H1 (cell line): ENCODE measurements around the gene RAD51B. TPM values are rescaled to one million over a fixed set of nuclear protein-coding genes. Genes with fewer than 3 reads are reported as not detected.

Source experiments
- CTCF ChIA-PET: fragments of 300-600 bp; sonication (Branson Sonifier 250); formaldehyde crosslinking; loops from one replicate; lab custom pipeline; 2021; ENCODE audit not compliant: partially characterized antibody; lab: Charles Lee
- POLR2A ChIA-PET: fragments of 300-600 bp; sonication (Branson Sonifier 250); formaldehyde crosslinking; loops from one replicate; lab custom pipeline; 2021; ENCODE audit warnings: inconsistent platforms; ENCODE audit not compliant: partially characterized antibody; lab: Charles Lee
- DNase-seq, 2 experiments: peaks; one replicate each; pipeline versions ENCODE4 v3.0.0 to v3.0.0-alpha.2; 2010 to 2022; ENCODE audit warnings: low spot score in 2 of 2, low read depth in 1 of 2, mixed read lengths in 1 of 2
- FAIRE-seq: peaks from 2 replicates; lab custom pipeline; 2011; peaks lifted over from hg19 to GRCh38; lab: Jason Lieb, UNC
- H2AFZ ChIP-seq: 2 replicates; pipeline ENCODE4 v1.8.1; 2012; ENCODE audit warnings: low read length, inconsistent platforms
- H2AK5ac ChIP-seq: 2 replicates; pipeline ENCODE4 v1.6.1; 2013; ENCODE audit warnings: low read depth, low read length
- H2BK120ac ChIP-seq: replicated peaks from 2 replicates; pipeline ENCODE3; 2013; ENCODE audit warnings: low read depth, low read length, inconsistent platforms
- H2BK12ac ChIP-seq: 2 replicates; pipeline ENCODE4 v1.6.1; 2013; ENCODE audit warnings: low read depth, low read length
- H2BK15ac ChIP-seq: 2 replicates; pipeline ENCODE4 v1.6.1; 2013; ENCODE audit warnings: low read length
- H2BK20ac ChIP-seq: 2 replicates; pipeline ENCODE4 v1.6.1; 2013; ENCODE audit warnings: low read length
- H2BK5ac ChIP-seq: 2 replicates; pipeline ENCODE4 v1.6.1; 2013; ENCODE audit warnings: low read depth, low read length
- H3K14ac ChIP-seq: 2 replicates; pipeline ENCODE4 v1.6.1; 2013; ENCODE audit warnings: inconsistent platforms; ENCODE audit not compliant: insufficient read length
- H3K18ac ChIP-seq: 2 replicates; pipeline ENCODE4 v1.6.1; 2013; ENCODE audit warnings: low read length; ENCODE audit errors: extremely low read depth
- H3K23ac ChIP-seq: 2 replicates; pipeline ENCODE4 v1.6.1; 2013; ENCODE audit warnings: inconsistent platforms; ENCODE audit not compliant: insufficient read length
- H3K23me2 ChIP-seq: 2 replicates; pipeline ENCODE4 v1.6.1; 2013; ENCODE audit warnings: low read depth, low read length
- H3K27ac ChIP-seq: 2 replicates; pipeline ENCODE4 v1.6.1; 2011; ENCODE audit warnings: low read depth, low read length, inconsistent platforms
- H3K27me3 ChIP-seq, 4 experiments: replicated peaks in 1 of 4; 1 replicate in 1 of 4; 2 replicates in 3 of 4; pipeline versions ENCODE4 v1.6.1 to v1.8.1; 2011 to 2013; ENCODE audit warnings: low read length in 3 of 4, mild to moderate bottlenecking in 3 of 4, inconsistent platforms in 2 of 4, mixed read lengths in 2 of 4, moderate library complexity in 1 of 4; ENCODE audit not compliant: control insufficient read depth in 3 of 4, insufficient read depth in 3 of 4; ENCODE audit errors: extremely low read depth in 1 of 4
- H3K36me3 ChIP-seq, 4 experiments: 2 replicates each; pipeline versions ENCODE4 v1.6.1 to v1.8.1; 2011 to 2013; ENCODE audit warnings: mild to moderate bottlenecking in 4 of 4, low read length in 3 of 4, moderate library complexity in 2 of 4, control low read depth in 1 of 4, inconsistent platforms in 1 of 4; ENCODE audit not compliant: insufficient read depth in 4 of 4, control insufficient read depth in 2 of 4
- H3K4ac ChIP-seq: replicated peaks from 2 replicates; pipeline ENCODE3; 2013; ENCODE audit warnings: low read length, low read depth, mixed read lengths, inconsistent platforms; ENCODE audit not compliant: insufficient read length
- H3K4me1 ChIP-seq, 4 experiments: replicated peaks in 1 of 4; 1 replicate in 1 of 4; 2 replicates in 3 of 4; pipeline versions ENCODE4 v1.6.1 to v1.8.1; 2011 to 2013; ENCODE audit warnings: low read length in 3 of 4, inconsistent platforms in 2 of 4, mixed read lengths in 1 of 4; ENCODE audit not compliant: insufficient read depth in 4 of 4, control insufficient read depth in 3 of 4
- H3K4me2 ChIP-seq, 2 experiments: 2 replicates each; pipeline versions ENCODE4 v1.6.1 to v1.8.1; 2011 to 2013; ENCODE audit warnings: low read depth in 2 of 2, low read length in 2 of 2, control low read depth in 1 of 2, inconsistent platforms in 1 of 2, mild to moderate bottlenecking in 1 of 2; ENCODE audit not compliant: insufficient read depth in 1 of 2
- H3K4me3 ChIP-seq, 4 experiments: fragments of 200-600, 300-600 bp in 1 of 4; sonication (generic), shearing (Covaris generic), sonication (Bioruptor Twin) in 1 of 4; 2 replicates each; pipeline versions ENCODE4 v1.5.1 to v1.8.1; 2011 to 2016; ENCODE audit warnings: low read length in 4 of 4, low read depth in 3 of 4, control low read depth in 2 of 4, inconsistent platforms in 2 of 4, mild to moderate bottlenecking in 2 of 4, mixed read lengths in 1 of 4, moderate library complexity in 1 of 4; ENCODE audit not compliant: insufficient read depth in 2 of 4; ENCODE audit errors: extremely low read depth in 1 of 4
- H3K56ac ChIP-seq: replicated peaks from 2 replicates; pipeline ENCODE3; 2013; ENCODE audit warnings: low read depth, mild to moderate bottlenecking, mixed read lengths, low read length, inconsistent platforms; ENCODE audit not compliant: insufficient read length
- H3K79me1 ChIP-seq: 2 replicates; pipeline ENCODE4 v1.6.1; 2013; ENCODE audit warnings: low read depth, low read length, control low read depth
- H3K79me2 ChIP-seq, 2 experiments: 2 replicates each; pipeline versions ENCODE4 v1.6.1 to v1.8.1; 2012 to 2013; ENCODE audit warnings: low read length in 2 of 2, mild to moderate bottlenecking in 2 of 2, inconsistent platforms in 1 of 2; ENCODE audit not compliant: insufficient read depth in 2 of 2, control insufficient read depth in 1 of 2
- H3K9ac ChIP-seq, 4 experiments: replicated peaks in 1 of 4; 1 replicate in 1 of 4; 2 replicates in 3 of 4; pipeline versions ENCODE4 v1.6.1 to v1.8.1; 2011 to 2013; ENCODE audit warnings: low read depth in 3 of 4, low read length in 3 of 4, control low read depth in 2 of 4, mild to moderate bottlenecking in 2 of 4, moderate library complexity in 2 of 4, inconsistent platforms in 1 of 4; ENCODE audit errors: extremely low read depth in 1 of 4
- H3K9me3 ChIP-seq, 2 experiments: 2 replicates each; pipeline versions ENCODE4 v1.6.1 to v1.8.1; 2012 to 2013; ENCODE audit warnings: mild to moderate bottlenecking in 2 of 2, moderate library complexity in 2 of 2, control low read depth in 1 of 2, inconsistent platforms in 1 of 2, low read depth in 1 of 2, low read length in 1 of 2, mixed read lengths in 1 of 2; ENCODE audit not compliant: insufficient read depth in 2 of 2
- H4K20me1 ChIP-seq, 2 experiments: replicated peaks in 1 of 2; 2 replicates each; pipeline versions ENCODE3 to v1.8.1; 2011 to 2013; ENCODE audit warnings: inconsistent platforms in 2 of 2, low read length in 2 of 2, mild to moderate bottlenecking in 1 of 2; ENCODE audit not compliant: insufficient read depth in 2 of 2, control insufficient read depth in 1 of 2
- H4K5ac ChIP-seq: 2 replicates; pipeline ENCODE4 v1.6.1; 2013; ENCODE audit warnings: low read length, low read depth, mixed read lengths, inconsistent platforms; ENCODE audit not compliant: insufficient read length
- H4K8ac ChIP-seq: 2 replicates; pipeline ENCODE4 v1.8.0; 2013; ENCODE audit warnings: mild to moderate bottlenecking, moderate library complexity, low read length, inconsistent platforms; ENCODE audit not compliant: insufficient read depth; ENCODE audit errors: extremely low read depth
- H4K91ac ChIP-seq: replicated peaks from 2 replicates; pipeline ENCODE3; 2013; ENCODE audit warnings: low read length, mixed read lengths, inconsistent platforms; ENCODE audit not compliant: insufficient read length
- BACH1 ChIP-seq: IDR thresholded peaks from 2 replicates; pipeline ENCODE4 v1.6.1; 2012; ENCODE audit warnings: low read length, improper control_type of control experiment
- CBX8 ChIP-seq: fragments of 300-800, 300-1000 bp; sonication (generic); IDR thresholded peaks from 2 replicates; pipeline ENCODE4 v1.7.1; 2016; ENCODE audit warnings: low read depth, low read length, borderline replicate concordance
- CREB1 ChIP-seq: IDR thresholded peaks from 2 replicates; pipeline ENCODE4 v1.6.1; 2012; ENCODE audit warnings: inconsistent platforms
- EZH2 ChIP-seq: fragments of 200-600 bp; sonication (generic); IDR thresholded peaks from 2 replicates; pipeline ENCODE4 v1.7.1; 2012; ENCODE audit warnings: low read depth, mild to moderate bottlenecking, moderate library complexity, low read length, inconsistent platforms; ENCODE audit not compliant: severe bottlenecking
- GTF2F1 ChIP-seq: IDR thresholded peaks from 2 replicates; pipeline ENCODE4 v1.6.1; 2012; ENCODE audit warnings: low read depth, low read length, improper control_type of control experiment, borderline replicate concordance
- HDAC6 ChIP-seq: IDR thresholded peaks from one replicate; pipeline ENCODE4 v1.7.1; 2012; ENCODE audit warnings: low read depth, mild to moderate bottlenecking, inconsistent platforms, low read length, moderate library complexity
- JUN ChIP-seq: IDR thresholded peaks from 2 replicates; pipeline ENCODE4 v1.6.1; 2011; ENCODE audit warnings: low read depth, mild to moderate bottlenecking, improper control_type of control experiment, low read length
- MAFK ChIP-seq: IDR thresholded peaks from 2 replicates; pipeline ENCODE4 v1.6.1; 2012; ENCODE audit warnings: low read depth, mild to moderate bottlenecking, improper control_type of control experiment, low read length
- RAD21 ChIP-seq, 2 experiments: IDR thresholded peaks in 1 of 2; conservative IDR thresholded peaks in 1 of 2; 2 replicates each; pipeline ENCODE4 v1.6.1; 2011; ENCODE audit warnings: low read depth in 2 of 2, low read length in 2 of 2, improper control_type of control experiment in 1 of 2, inconsistent platforms in 1 of 2, mild to moderate bottlenecking in 1 of 2, moderate library complexity in 1 of 2
- SIX5 ChIP-seq: IDR thresholded peaks from 2 replicates; pipeline ENCODE4 v1.6.1; 2011; ENCODE audit warnings: mild to moderate bottlenecking, low read depth, low read length
- ZNF274 ChIP-seq: IDR thresholded peaks from 2 replicates; pipeline ENCODE4 v1.7.0; 2012; ENCODE audit warnings: low read length, borderline replicate concordance; ENCODE audit errors: extremely low read depth
- WGBS, 2 experiments: shearing (Covaris generic) in 1 of 2; methylation state at CpG; one replicate each; pipeline versions ENCODE4 v1.1.6 to v1.1.7; 2013 to 2015; ENCODE audit warnings: low lambda C conversion rate in 2 of 2, mixed read lengths in 2 of 2, inconsistent platforms in 1 of 2, low coverage in 1 of 2, missing lambda C conversion rate in 1 of 2; ENCODE audit not compliant: insufficient replicate concordance in 2 of 2, insufficient coverage in 1 of 2, insufficient read length in 1 of 2; ENCODE audit errors: extremely low coverage in 1 of 2, missing lambda C conversion rate in 1 of 2; 5-methylcytosine and 5-hydroxymethylcytosine counted together
- polyA plus RNA-seq, 7 experiments: library from polyadenylated mRNA; depleted of rRNA in 3 of 7; stranded (reverse) in 5 of 7; unstranded in 2 of 7; fragments of >200 nt in 5 of 7; fragments of 200-250 nt in 2 of 7; gene quantifications; 1 replicate in 5 of 7; 2 replicates in 1 of 7; 4 replicates in 1 of 7; pipeline versions ENCODE4 v1.2.1 to v1.2.3, GENCODE V29; 2011 to 2013; ENCODE audit warnings: missing spikeins in 2 of 7, mixed read lengths in 2 of 7
- total RNA-seq: library from RNA; stranded (reverse); fragmentation: NEBNext Ultra II Directional; extraction: Animal tissue kit (Norgen Biotek cat#: 25700); gene quantifications from 2 replicates; pipeline ENCODE4 v1.2.1, GENCODE V29; 2021
- TF ChIP-seq, protein P1 (sequence below): IDR thresholded peaks from 2 replicates; pipeline ENCODE4 v1.6.1; 2011; ENCODE audit warnings: low read depth, mild to moderate bottlenecking, low read length; ENCODE audit not compliant: insufficient read depth

The RAD51B gene
- total and polyA plus RNA-seq, 2 of the 8 experiments (the other 6 are each of a cell fraction or from before 2014, with no cell fraction given): 3.9 to 14.9 TPM

- 67% methylated on average over 4 of the region's 4 CpGs; no CpG with 5 or more reads in 1 of the 2 experiments for WGBS, 2 experiments
- no peak overlapping the region for H3K27ac ChIP-seq
- H3K4ac ChIP-seq: no peak overlapping the region
- FAIRE-seq (no peak), DNase-seq (no peak)
- no peak overlapping the region for H2BK20ac ChIP-seq
- H4K91ac ChIP-seq: no peak overlapping the region
- H3K4me3 ChIP-seq: no peak overlapping the region
- H3K14ac ChIP-seq: no peak overlapping the region
- no peaks in the 10 kb centered on the region for H3K23me2 ChIP-seq
- no peaks in the 10 kb centered on the region for H3K79me1 ChIP-seq
- H3K18ac ChIP-seq: no peak overlapping the region
- no peak overlapping the region; the same call in 1 of the 2 replicates for H2BK5ac ChIP-seq
- no peaks in the 10 kb centered on the region for H4K20me1 ChIP-seq
- ChIA-PET POLR2A (interaction anchor here (0.7 to 2.4 kb wide), 2 partner anchors 12 to 572 kb away, joined by 3 to 6 read pairs; no protein-coding TSS in a partner anchor), CTCF (interaction anchor here (0.6 to 1.6 kb wide), 6 partner anchors 34 to 584 kb away, joined by 3 to 4 read pairs (median 3); no protein-coding TSS in a partner anchor)
- no peak overlapping the region for H2BK120ac ChIP-seq
- H3K56ac ChIP-seq: no peak overlapping the region
- no peak overlapping the region for H2AK5ac ChIP-seq
- H4K8ac ChIP-seq: no peak overlapping the region
- TF ChIP-seq GTF2F1 (no peak), HDAC6 (no peak), ZNF274 (no peak), BACH1 (no peak), CBX8 (no peak), RAD21 (IDR thresholded peaks at IDR 0.05 in 1 of 2, conservative IDR thresholded peaks at IDR 0.05 in 1 of 2; ENCODE audit: low read depth in 2 of 2, low read length in 2 of 2) (no peak), JUN (no peak), EZH2 (no peak), SIX5 (no peak), CREB1 (no peak), MAFK (no peak)
- TF ChIP-seq, protein P1, sequence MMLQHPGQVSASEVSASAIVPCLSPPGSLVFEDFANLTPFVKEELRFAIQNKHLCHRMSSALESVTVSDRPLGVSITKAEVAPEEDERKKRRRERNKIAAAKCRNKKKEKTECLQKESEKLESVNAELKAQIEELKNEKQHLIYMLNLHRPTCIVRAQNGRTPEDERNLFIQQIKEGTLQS: no peak
- H2BK15ac ChIP-seq: no peak overlapping the region
- no peaks in the 10 kb centered on the region; a peak in 1 of 4 replicates for H3K9me3 ChIP-seq
- no peaks in the 10 kb centered on the region for H3K36me3 ChIP-seq
- H3K4me1 ChIP-seq: peaks cover 2 to 14% (median 9%) of the 10 kb centered on the region in 4 experiments; a peak in 5 of 7 replicates
- H2BK12ac ChIP-seq: no peak overlapping the region
- H3K4me2 ChIP-seq: no peak overlapping the region
- no peaks in the 10 kb centered on the region for H3K79me2 ChIP-seq
- H3K23ac ChIP-seq: no peak overlapping the region
- no peaks in the 10 kb centered on the region for H3K27me3 ChIP-seq
- no peak overlapping the region for H3K9ac ChIP-seq
- H2AFZ ChIP-seq: no peak overlapping the region
- no peak overlapping the region for H4K5ac ChIP-seq
These were observed 424.8 kb downstream of the RAD51B start for GRCh38 chr14:68244262-68244980.
